ENCODE measurements around the gene REEP6.
A peak's percentile ranks its signal among the peaks of the same experiment; 100 is the strongest.
"Not testable (repeated sequence)": the region's sequence is repeated elsewhere in the genome, so short reads cannot be mapped to it uniquely, and the experiment has no call there.

Gene REEP6

DNA sequence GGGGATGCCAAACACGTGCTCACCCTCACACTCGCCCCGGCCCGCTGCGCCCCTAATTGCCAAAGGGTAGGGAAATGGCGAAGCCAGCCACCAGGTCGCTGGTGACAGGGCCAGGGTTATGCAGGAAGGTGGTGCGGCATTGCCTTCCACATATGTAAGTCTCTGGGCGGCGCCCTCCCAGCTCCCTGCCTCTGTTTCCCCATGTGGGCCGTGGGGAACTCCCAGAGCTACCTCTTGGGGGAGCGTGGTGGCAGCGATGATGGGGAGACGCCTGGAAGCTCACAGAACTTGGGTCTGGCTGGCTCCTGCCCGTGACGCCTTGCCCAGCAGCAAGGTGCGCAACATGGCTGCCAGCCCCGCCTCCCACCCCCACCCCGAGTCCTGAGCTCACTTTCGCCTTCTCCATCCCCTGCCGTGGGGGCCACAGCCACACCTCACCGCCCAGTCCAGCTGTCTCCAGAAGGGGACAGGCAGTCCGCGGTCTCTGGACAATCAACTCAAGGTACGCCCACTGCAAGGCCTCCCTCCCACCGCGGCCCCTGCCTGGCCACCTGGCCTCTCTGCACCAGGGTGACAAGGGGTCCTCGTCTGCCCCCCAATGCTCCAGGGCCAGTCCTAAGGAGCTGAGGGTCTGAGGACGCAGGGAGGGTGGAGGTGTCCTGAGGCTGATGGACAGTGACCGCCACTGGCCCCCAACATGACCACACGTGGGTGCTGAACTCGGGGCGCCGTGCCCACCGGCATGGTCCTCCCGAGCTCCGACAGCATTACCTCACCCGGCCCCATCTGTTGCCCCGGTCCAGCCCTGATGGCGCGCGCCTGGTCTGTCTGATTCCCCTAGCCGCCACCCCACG is 18.5 kb upstream of the REEP6 start:
- no peak for DNase-seq (ENCODE audit: low read depth)

GRCh38 chr19:1473085-1473851 is 17.7 kb upstream of the REEP6 start:
- no peak for DNase-seq (ENCODE audit: low read depth)

GRCh38 chr19:1474011-1474764 is 16.8 kb upstream of the REEP6 start:
- DNase-seq (ENCODE audit: low read depth) = no peak

- no peak for DNase-seq (ENCODE audit: low read depth)
Observed at GRCh38 chr19:1474765-1475351, 16.1 kb upstream of the REEP6 start.

GRCh38 chr19:1475751-1476437 is 15.1 kb upstream of the REEP6 start:
- DNase-seq (ENCODE audit: low read depth) = no peak

- not testable (repeated sequence) for DNase-seq (ENCODE audit: low read depth)
Observed at GRCh38 chr19:1477056-1477455, 13.9 kb upstream of the REEP6 start.

DNA sequence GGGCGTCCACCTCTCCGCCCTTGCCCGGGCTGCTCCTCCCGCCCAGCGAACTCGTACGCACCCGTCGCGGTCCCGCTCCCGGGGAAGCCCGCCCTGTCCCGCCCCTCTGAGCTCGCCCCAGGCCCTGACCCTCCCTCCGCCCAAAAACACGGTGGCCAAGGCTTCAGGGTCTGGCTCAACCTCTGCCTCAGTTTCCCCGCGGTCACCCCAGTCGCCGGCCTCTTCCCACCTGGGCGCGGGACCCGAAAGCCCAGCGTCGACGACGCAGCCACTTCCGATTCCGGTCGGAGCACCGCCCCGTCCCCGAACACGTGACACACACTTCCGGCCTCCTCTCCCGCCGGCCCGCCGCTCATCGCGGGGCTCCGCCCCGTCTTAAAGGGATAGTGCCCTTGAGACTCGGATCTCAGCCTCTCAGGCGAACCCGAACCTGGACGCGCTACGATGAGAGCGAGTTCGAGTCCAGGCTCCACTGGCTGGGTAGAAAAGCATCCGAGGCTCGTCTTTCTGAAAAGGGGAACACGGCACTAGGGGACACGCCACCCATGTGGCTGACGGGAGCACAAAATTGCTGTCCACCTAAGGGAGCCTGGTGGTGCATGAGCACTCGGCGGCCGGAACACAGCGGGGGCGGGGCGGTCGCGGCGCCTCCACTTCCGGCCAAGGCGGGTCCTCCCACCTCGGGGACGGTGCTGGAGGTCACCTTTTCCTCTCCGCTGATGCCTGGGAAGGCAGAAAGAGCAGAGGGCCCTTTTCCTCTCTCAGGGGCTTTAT is 11.9 kb upstream of the REEP6 start, which contains the start of gene C19orf25:
TSS of gene C19orf25 (minus strand) at position 282 of the 774 bp plus-strand sequence. CDS start 312 bp downstream, outside the sequence.
- DNase-seq (ENCODE audit: low read depth) = peak; percentile 88

GRCh38 chr19:1481224-1481892 is 9.6 kb upstream of the REEP6 start:
- DNase-seq (ENCODE audit: low read depth) = no peak

- DNase-seq (ENCODE audit: low read depth) = no peak
Observed at GRCh38 chr19:1481893-1482360, 9.1 kb upstream of the REEP6 start.

DNA sequence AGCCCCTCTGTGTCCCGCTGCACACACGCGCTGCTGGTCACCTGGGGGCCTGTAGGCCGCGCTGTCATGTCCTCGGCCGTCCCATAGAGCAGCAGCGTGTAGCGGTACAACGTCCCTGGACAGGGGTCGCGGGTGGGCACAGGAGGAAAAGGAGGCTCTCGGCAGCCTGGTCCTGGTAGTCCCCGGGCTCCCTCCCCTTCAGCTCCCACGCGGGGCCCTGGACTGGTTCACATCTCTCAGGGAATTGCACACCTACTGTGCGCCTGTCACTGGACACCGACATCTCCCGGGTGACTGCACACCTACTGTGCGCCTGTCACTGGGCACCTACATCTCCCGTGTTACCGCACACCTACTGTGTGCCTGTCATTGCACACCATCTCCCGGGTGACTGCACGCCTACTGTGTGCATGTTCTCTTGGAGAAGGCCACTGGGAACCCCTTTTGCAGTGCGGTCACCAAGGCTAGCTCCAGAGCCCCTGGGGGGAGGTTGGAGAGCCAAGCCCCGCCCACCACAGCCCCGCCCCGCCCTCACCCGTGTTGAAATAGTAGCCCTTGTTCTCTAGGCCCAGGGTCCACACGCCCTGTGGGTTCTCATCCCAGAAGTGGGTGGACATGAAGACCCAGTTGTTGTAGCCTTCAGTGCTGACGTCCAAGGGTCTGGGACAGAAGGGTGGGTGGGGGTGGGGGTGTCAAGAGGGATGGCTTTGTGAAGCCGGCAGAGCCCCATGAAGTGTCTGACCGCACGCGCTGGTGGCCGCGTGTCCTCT is 8.4 kb upstream of the REEP6 start:
- no peak for DNase-seq (ENCODE audit: low read depth)

GRCh38 chr19:1483131-1483978 is 7.6 kb upstream of the REEP6 start:
- DNase-seq (ENCODE audit: low read depth) = no peak

DNA sequence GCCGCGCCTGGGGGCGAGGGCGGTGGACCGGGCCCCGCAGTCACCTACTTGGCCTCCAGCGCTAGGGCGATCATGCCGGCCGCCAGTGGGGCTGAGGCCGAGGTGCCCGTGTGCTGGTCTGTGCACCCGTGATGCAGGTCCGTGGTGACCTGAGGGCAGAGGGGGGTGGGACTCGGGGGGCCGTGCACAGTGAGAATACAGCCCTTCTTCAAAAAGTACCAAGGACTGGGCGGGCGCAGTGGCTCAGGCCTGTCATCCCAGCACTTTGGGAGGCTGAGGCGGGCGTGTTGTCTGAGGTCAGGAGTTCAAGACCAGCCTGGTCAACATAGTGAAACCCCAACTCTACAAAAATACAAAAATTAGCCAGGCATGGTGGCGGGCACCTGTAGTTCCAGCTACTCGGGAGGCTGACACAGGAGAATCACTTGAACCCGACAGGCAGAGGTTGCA is 7.0 kb upstream of the REEP6 start:
- DNase-seq (ENCODE audit: low read depth) = no peak

DNA sequence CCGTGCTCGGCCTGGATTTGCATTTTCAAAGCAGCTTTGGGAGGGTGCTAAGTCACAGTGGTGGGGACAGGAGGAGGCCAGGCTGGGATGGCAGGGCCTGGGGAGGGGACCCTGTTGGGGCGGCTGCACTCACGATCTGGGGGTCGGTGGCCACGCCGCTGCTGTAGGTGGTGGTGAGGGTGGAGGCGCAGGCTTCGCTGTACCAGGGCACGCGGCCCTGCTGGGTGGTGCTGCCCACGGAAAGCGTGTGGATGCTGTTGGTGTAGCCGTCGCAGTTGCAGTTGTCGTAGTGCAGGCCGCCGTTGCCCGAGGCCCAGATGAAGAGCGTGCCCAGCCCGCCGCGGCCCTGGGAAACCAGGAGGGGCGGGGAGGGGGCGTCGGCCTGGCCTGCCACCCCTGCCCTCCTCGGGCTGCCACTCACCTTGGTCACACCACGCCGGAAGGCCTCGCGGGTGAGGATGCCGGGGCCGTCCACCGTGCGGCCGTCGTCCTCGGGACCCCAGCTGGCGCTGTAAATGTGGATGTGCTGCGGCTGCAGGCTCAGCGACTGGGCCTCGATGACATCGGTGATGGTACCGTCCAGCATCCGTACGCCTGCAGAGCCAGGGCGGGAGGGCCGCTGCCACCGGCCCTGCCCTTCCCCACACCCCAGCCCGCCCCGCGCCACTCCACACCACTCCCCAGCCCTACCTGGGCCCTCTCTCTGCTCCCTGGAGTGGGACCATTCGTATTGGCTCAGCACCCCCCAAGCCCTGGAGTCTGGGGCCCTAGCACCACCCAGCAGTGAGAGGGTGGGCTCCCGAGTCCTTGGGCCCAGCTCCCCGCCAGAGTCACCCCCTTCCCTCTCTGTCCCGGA is 4.0 kb upstream of the REEP6 start:
- DNase-seq (ENCODE audit: low read depth) = no peak

- no peak for DNase-seq (ENCODE audit: low read depth)
Observed at GRCh38 chr19:1487576-1488281, 3.3 kb upstream of the REEP6 start.

DNA sequence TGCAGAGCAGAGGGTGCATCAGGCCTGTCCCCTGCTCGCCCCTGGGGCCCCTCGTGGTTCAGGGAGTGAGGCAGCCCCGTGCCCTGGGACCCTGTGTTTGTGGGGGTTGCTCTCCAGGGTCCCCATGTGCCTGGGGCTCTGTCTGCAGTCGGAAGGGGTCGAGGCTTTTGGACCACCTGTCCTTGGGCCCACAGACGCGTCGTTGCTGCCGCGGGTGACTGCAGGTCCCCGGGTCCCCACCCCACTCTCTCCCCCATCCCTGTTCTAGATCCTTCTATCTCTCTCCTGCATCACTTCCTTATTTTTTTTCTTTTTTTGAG is 2.7 kb upstream of the REEP6 start:
- no peak for DNase-seq (ENCODE audit: low read depth)

DNA sequence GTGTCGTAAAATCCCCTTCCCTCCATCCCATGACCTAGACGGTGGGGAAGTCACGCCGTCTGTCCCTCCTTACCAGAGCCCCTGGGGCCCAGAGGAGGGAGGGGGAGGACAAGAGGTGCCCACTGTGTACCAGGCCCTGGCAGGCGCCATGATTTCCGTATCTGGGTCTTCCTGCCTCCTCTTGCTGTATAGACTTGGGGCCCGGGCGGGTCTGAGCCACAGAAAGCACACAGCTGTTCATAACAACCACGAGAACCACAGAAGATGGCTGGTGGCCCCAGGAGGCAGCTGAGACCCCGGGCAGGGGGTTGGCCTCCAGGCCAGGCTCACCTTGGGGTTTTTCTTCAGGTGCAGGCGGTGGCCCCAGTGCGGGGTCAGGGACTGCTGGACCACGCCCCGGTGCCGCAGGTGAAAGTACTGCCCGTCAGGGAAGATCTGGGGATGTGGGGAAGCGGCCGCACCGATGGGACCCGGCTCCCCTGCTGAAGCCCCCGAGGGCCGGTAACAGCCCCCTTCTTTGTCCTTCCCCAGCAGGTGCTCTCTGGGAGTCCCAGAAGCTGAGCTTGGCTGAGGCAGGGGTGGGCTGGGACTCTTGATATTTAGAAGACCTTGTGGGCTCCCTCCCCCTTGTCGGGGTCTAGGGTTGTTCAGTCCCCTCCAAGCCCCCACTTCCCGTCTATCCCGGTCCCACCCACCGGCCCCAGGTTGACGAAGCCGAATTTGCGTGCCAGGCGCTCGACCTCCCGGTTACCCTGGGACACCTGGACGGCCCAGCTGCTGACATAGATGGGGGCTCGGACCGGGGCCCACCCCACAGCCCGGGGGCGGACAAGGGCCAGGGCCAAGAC is 1.3 kb upstream of the REEP6 start:
- no peak for DNase-seq (ENCODE audit: low read depth)
